Mesothelial cell of epicardium (in vitro differentiated cells): ENCODE measurements around the gene RNPS1. TPM values are rescaled to one million over a fixed set of nuclear protein-coding genes. Genes with fewer than 3 reads are reported as not detected.

Experiments used
- DNase-seq, 2 experiments: peaks; one replicate each; pipeline ENCODE4 v3.0.0; 2021; ENCODE audit warnings: low spot score in 2 of 2; ENCODE audit not compliant: unreplicated experiment in 2 of 2
- H3K27ac Mint-ChIP-seq: 2 replicates; pipeline ENCODE4 v1.8.0; 2021; ENCODE audit warnings: mixed read lengths
- H3K27me3 Mint-ChIP-seq: 2 replicates; pipeline ENCODE4 v1.8.0; 2021; ENCODE audit warnings: low read depth, mixed read lengths
- H3K36me3 Mint-ChIP-seq: 2 replicates; pipeline ENCODE4 v1.8.0; 2021; ENCODE audit warnings: mixed read lengths
- H3K4me1 Mint-ChIP-seq: 2 replicates; pipeline ENCODE4 v1.8.0; 2021; ENCODE audit warnings: mixed read lengths
- H3K4me3 Mint-ChIP-seq: 2 replicates; pipeline ENCODE4 v1.8.0; 2021; ENCODE audit warnings: mild to moderate bottlenecking, moderate library complexity, mixed read lengths
- H3K9me3 Mint-ChIP-seq: 2 replicates; pipeline ENCODE4 v1.8.0; 2021; ENCODE audit warnings: mixed read lengths
- CTCF ChIP-seq: fragments of 200-600 bp; sonication (generic); IDR thresholded peaks from one replicate; pipeline ENCODE4 v1.5.0; 2021; ENCODE audit warnings: antibody characterized with exemption; ENCODE audit not compliant: unreplicated experiment
- total RNA-seq: library from RNA; stranded (reverse); gene quantifications from 3 replicates; pipeline ENCODE4 v1.2.1, GENCODE V29; 2021

RNPS1 gene
- total RNA-seq, 1 donor from 2014 or later: 229 TPM

GRCh38 chr16:2207872-2208271, 60.1 kb downstream of the RNPS1 start:
- no peak for DNase-seq
- Mint-ChIP-seq H3K36me3 (peaks cover 6% of the 10 kb centered on the region), H3K27me3 (no peaks in the 10 kb centered on the region), H3K4me1 (peaks cover 16% of the 10 kb centered on the region), H3K9me3 (no peaks in the 10 kb centered on the region), H3K27ac (no peak overlapping the region), H3K4me3 (peak overlapping the region; percentile 79)
- TF ChIP-seq CTCF: no peak

GRCh38 chr16:2206780-2207433, 61.0 kb downstream of the RNPS1 start:
- Mint-ChIP-seq H3K27ac (no peak overlapping the region), H3K4me3 (peak overlapping the region; percentile 79)
- no peak for DNase-seq

GRCh38 chr16:2206420-2206779, 61.5 kb downstream of the RNPS1 start:
- peak overlapping the region; percentile 30 for H3K27ac Mint-ChIP-seq
- TF ChIP-seq CTCF: no peak
- no peak for DNase-seq
- peak overlapping the region; percentile 79 for H3K4me3 Mint-ChIP-seq
- peaks cover 2% of the 10 kb centered on the region for H3K27me3 Mint-ChIP-seq
- H3K9me3 Mint-ChIP-seq: no peaks in the 10 kb centered on the region
- H3K36me3 Mint-ChIP-seq: peaks cover 6% of the 10 kb centered on the region
- H3K4me1 Mint-ChIP-seq: peaks cover 9% of the 10 kb centered on the region

More at GRCh38 chr16:2206780-2207433, 61.0 kb downstream of the RNPS1 start:
- Mint-ChIP-seq H3K9me3 (no peaks in the 10 kb centered on the region), H3K36me3 (peaks cover 6% of the 10 kb centered on the region), H3K4me1 (peaks cover 9% of the 10 kb centered on the region), H3K27me3 (no peaks in the 10 kb centered on the region)
- no peak for TF ChIP-seq CTCF

GRCh38 chr16:2205967-2206313, 62.0 kb downstream of the RNPS1 start:
- Mint-ChIP-seq H3K4me1 (peaks cover 9% of the 10 kb centered on the region), H3K9me3 (no peaks in the 10 kb centered on the region), H3K4me3 (peak overlapping the region; percentile 79), H3K36me3 (peaks cover 6% of the 10 kb centered on the region), H3K27ac (no peak overlapping the region), H3K27me3 (peaks cover 2% of the 10 kb centered on the region)
- TF ChIP-seq CTCF: peak; percentile 1
- DNase-seq: no peak

- peak within 1 kb of the TSS; percentile 79 for H3K4me3 Mint-ChIP-seq
- TF ChIP-seq CTCF: peak; percentile 12
- no peaks in the 10 kb centered on the region for H3K9me3 Mint-ChIP-seq
- H3K4me1 Mint-ChIP-seq: peaks cover 9% of the 10 kb centered on the region
- H3K36me3 Mint-ChIP-seq: peaks cover 6% of the 10 kb centered on the region
- peak; percentile 84 to 92 for DNase-seq
- H3K27ac Mint-ChIP-seq: peak within 1 kb of the TSS; percentile 86
- peaks cover 7% of the 10 kb centered on the region for H3K27me3 Mint-ChIP-seq
Observed at GRCh38 chr16:2205104-2205966, 62.6 kb downstream of the RNPS1 start, which contains the start of gene MLST8. TSS of gene MLST8 (plus strand) at chr16:2205454. CDS start at chr16:2206086, 632 bp downstream.
